NCI-H526 (cell line): ENCODE data around the gene GPR61.

Source experiments
- DNase-seq, 2 experiments: peaks; one replicate each; lab custom pipeline; 2025; lab: John Stamatoyannopoulos, UW

The GPR61 gene

GRCh38 chr1:109539676-109540075 is at the start of gene GPR61:
GPR61 (plus strand) TSS chr1:109539872; CDS start chr1:109543023, 3,151 bp downstream.
- DNase-seq: no peak

GRCh38 chr1:109490029-109490933 is 49.4 kb upstream of the GPR61 start:
- DNase-seq: peak; percentile 46 to 71

GRCh38 chr1:109490934-109491302 is 48.8 kb upstream of the GPR61 start:
- no peak for DNase-seq

GRCh38 chr1:109491372-109491771 is 48.3 kb upstream of the GPR61 start:
- no peak for DNase-seq

- no peak for DNase-seq
These were observed 46.9 kb upstream of the GPR61 start for GRCh38 chr1:109492779-109493178.

GRCh38 chr1:109493227-109493626 is 46.4 kb upstream of the GPR61 start:
- DNase-seq: no peak

GRCh38 chr1:109493805-109494539 is 45.7 kb upstream of the GPR61 start, which contains the start of gene CYB561D1:
CYB561D1 (plus strand) TSS chr1:109494094; CDS start chr1:109494140, 46 bp downstream.
- peak; percentile 73 to 95 for DNase-seq

GRCh38 chr1:109495738-109496137 is 43.9 kb upstream of the GPR61 start:
- DNase-seq: no peak

- DNase-seq: no peak
These were observed 42.1 kb upstream of the GPR61 start for GRCh38 chr1:109497449-109498160.

- DNase-seq: peak; percentile 36 to 60
These were observed 41.4 kb upstream of the GPR61 start for GRCh38 chr1:109498161-109498801.

GRCh38 chr1:109499081-109499480 is 40.6 kb upstream of the GPR61 start:
- no peak for DNase-seq

GRCh38 chr1:109499661-109500536 is 39.8 kb upstream of the GPR61 start:
- DNase-seq: peak; percentile 18 to 49

GRCh38 chr1:109500941-109501381 is 38.7 kb upstream of the GPR61 start:
- DNase-seq: no peak

GRCh38 chr1:109501644-109502363 is 37.9 kb upstream of the GPR61 start:
- DNase-seq: no peak

GRCh38 chr1:109502364-109502851 is 37.3 kb upstream of the GPR61 start:
- no peak for DNase-seq

GRCh38 chr1:109503935-109504334 is 35.7 kb upstream of the GPR61 start:
- no peak for DNase-seq

GRCh38 chr1:109504974-109505373 is 34.7 kb upstream of the GPR61 start:
- no peak for DNase-seq

- DNase-seq: no peak
These were observed 31.4 kb upstream of the GPR61 start for GRCh38 chr1:109508001-109508872.

- DNase-seq: no peak
These were observed 30.8 kb upstream of the GPR61 start for GRCh38 chr1:109508873-109509175.
